ENCODE data around the gene EPHB6.

Gene EPHB6

DNA sequence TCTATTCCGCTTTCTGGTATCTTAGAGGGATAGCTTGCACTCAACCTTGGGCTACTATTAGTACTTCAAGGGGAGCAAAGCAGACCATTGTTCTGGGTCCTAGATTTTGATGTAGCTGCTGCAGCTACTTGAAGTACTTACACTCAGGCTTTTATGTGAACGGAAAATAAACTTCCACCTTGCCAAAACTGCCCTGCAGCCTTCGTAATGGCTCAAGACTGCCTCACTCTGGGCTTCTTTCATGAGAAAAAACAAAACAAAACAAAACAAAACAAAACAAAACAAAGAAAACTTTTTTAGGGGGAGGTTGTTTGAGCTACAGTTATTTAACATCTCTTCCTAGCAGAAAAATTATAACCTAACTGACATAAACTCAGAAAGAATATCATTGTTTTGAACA is 19.4 kb upstream of the EPHB6 start:
- no peak for DNase-seq (ENCODE audit: low read depth in 2 of 2)

DNA sequence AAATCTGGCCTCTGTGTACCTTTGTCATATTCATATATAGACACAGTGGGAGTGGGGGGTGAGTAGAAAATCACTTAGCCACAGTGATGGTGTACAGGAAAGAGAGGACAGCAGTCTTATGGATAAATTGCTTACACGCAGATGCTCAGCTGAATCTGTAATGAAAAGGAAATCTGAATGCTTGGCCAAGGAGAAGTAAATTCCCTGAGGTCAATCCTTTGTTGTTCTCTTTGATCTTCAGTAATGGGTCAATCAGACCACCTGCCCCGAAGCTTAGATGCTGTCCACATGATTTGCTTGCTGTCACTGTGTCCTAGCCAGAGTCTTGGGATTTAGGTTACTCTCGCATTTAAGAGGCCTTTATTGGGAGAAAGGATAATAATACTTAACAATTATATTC is 18.4 kb upstream of the EPHB6 start:
- no peak for DNase-seq (ENCODE audit: low read depth in 2 of 2)

DNA sequence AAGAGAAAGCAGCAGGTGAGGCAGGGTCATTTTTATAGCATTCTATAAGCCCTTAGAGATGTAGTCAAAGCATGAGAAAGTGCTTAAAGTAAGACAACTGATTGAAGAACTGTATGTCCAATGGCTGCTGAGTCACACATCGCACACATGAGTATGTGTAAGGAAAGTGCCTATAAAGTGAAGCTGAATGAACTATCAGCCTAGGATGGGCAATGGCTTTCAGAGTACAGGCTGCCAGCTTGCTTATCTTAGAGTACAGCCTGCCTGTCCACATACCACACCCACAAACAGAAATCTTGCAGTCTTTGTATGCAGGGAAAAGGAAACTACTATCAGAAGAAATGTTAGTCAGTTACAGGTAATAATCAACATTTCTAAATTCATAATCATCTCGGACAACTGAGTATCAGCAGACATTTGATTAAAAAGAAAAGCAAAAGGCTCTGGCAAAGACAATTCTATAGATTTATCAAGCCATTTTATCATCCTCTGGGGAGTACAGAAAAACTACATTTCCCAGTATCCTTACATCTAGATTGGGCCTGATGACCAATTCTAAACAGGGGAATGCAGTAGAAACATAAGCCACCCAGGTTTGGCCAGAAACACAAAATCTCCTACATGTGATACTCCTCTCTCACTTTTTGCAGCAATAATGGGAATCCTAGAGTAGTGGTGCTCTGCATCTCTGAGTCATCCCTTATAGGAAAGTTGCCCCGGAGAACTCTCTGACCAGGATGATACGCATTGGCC is 16.2 kb upstream of the EPHB6 start:
- DNase-seq (ENCODE audit: low read depth in 2 of 2): no peak

DNA sequence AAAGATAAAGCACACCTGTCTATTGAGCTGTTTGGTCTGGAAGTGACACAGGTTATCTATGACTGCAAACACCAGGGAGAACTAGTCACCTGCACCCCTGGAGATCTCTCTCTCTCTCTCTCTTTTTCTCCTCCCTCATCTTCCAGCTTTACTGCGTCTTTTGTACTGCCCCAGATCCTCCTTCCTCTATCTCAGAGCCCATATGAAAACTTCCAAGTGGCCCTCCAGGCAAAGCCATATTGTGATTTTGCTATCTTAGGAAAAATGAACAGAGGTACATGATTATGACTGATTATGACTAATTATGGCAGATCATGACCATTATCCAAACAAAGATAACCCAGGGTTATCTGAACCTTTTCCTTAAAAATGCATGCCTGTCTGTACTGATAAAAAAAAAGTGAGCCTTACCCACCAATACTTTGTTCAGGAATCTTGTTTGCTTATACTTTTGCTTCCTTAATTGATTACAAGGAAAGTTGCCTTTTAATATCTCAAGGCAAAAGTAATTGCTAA is 12.6 kb upstream of the EPHB6 start:
- DNase-seq (ENCODE audit: low read depth in 2 of 2): no peak

DNA sequence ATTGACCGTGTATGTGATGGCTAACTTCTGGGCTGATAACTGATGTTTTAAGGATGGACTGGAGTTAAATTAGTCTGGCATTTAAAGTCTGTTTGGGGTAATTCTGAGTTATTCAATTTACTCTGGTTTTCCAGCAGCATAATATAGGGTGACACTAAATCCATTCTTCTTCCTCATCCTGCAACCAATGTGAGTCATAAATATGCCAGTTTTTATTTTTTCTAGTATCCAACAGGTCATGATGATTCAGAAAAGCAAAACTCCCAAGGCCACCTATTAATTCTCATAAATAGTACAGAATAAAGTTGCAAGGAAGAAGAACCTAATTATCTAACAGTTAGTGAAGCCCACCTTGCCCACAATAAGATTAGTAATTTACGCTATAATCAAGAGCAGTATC is 7.5 kb upstream of the EPHB6 start:
- DNase-seq (ENCODE audit: low read depth in 2 of 2): no peak

DNA sequence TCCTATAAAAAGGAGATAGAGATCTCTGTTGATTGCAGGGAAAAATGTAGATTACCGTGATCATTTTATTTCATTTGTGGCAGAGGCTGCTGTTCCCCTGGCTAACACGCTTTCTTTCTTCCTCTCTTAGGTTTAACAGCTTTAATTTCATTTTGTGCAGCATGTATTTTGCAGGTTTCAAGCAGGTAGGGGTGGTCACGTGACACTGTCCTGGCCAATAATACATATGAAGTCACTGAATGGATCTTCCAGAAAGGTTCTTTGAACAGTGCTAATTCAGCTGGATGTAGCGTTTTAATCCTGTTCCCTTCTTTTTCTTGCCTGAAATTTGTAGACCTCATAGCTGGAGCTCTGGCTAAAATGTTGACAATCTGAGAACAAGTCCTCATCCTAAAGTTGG is 3.6 kb upstream of the EPHB6 start:
- DNase-seq (ENCODE audit: low read depth in 2 of 2): no peak

DNA sequence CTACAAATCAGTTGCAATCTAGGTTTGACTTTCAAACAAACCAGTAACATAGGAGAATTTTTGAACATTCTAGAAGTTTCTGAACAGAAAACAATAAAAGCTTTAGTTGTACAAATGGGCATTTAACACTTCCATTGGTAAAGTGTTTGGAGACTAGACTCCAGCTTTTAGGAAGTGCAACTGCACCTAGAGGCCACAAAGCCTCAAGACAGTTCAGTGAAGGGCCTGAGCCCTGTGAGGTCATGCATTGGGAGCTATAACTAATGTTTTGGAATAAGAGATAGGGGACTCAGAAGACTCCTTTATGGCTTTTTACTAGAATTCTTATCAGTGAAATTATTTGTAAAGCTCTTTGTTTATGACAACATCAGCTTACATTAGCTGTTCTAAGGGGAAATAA is 3.0 kb upstream of the EPHB6 start:
- no peak for DNase-seq (ENCODE audit: low read depth in 2 of 2)

DNA sequence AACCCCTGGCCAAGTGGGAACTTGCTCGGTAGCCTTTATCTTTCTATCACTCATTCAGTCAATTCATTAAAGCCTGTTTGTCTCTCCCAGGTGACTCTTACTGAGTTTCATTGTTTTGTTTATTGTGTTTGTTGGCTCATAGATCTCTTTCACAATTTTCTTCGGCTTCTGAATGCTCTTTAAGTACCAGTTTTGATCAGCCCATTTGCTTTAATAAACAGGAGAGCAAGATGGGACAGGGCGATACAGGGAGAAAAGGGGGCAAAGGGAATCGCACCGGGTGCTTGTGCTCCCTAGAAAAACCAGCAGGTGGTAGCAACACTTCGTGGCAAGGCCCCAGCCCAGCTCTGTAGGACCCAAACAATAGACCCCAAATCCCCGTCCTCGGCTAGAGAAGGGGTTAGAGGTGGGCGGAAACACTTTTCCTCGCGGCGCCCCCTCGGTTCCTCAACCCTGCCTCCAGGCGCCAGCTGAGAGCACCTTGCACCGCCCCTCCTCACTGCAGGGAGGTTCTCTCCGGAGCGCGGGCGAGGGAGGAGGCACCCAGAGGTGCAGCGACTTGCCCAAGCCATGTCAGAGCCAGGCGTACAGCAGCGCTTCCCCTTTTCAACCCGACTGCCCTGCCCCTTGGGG is 1.0 kb upstream of the EPHB6 start:
- peak; percentile 42 to 44 for DNase-seq (ENCODE audit: low read depth in 2 of 2)

DNA sequence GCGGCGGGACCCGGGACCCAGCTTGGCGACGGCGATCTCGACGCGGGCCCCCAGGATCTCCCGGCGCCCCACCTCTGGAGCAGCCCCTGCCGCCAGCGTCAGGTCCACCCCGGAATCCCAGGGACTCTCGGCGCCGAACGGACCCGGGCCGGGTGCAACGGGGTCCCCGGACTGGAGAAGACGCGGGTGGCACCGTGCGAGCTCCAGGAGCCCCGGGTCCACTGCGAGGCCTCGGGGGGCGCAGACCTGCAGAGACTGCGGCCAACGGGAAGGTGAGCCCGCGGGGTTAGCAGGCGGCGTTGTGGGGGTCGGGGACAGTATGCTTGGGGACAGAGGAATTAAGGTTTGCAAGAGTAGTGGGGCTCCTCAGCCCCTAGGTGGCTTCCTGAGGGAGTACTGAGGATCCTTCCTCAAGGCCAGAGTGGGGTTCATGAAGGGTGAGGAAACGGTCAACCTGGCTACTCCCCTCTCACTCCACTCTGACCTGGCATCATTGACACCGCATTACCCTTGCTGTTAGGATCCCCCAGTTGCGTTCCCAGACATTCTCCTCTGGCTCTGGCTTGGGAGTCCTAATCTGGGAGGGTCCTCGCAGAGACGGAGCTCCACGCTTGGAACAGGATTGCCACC is 353 bp downstream of the EPHB6 start:
- no peak for DNase-seq (ENCODE audit: low read depth in 2 of 2)

DNA sequence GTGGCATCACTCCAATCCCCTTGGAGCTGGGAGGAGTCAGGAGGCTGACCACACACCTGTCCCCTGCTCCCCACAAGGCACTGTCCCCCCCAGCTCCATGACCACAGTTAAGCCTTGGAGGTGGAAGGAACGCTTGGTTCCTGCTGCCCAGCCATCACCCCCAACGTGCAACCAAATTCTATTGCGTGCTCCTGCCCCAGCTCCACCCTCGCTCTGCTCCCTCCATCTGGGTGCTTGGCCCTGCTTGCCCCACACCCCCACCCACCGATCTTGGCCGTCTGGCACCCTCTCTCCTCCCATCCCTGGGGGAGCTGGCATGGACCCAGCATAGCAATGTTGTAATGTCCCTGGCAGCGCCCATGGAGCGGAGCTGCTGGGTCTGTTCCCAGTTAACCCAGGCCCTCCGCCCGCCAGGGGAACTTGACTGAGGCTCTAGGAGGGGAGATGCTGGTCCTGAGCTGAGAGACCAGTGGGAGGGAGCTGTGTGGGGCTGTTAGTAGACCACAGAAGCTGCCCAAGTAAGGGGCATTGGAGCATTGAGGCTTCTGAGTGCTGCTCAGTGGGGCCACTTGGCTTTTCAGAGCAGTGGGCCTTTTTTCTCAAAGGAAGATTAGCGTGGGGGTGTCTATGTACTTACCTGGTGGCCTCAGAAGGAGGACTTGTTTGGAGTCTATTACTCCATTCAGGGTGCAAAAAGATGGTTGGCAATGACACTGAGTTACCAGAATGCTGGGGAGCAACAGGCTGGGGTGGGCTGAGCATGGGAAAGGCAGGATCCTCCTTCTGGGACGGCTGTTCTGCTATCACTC is 1.1 kb downstream of the EPHB6 start:
- no peak for DNase-seq (ENCODE audit: low read depth in 2 of 2)

DNA sequence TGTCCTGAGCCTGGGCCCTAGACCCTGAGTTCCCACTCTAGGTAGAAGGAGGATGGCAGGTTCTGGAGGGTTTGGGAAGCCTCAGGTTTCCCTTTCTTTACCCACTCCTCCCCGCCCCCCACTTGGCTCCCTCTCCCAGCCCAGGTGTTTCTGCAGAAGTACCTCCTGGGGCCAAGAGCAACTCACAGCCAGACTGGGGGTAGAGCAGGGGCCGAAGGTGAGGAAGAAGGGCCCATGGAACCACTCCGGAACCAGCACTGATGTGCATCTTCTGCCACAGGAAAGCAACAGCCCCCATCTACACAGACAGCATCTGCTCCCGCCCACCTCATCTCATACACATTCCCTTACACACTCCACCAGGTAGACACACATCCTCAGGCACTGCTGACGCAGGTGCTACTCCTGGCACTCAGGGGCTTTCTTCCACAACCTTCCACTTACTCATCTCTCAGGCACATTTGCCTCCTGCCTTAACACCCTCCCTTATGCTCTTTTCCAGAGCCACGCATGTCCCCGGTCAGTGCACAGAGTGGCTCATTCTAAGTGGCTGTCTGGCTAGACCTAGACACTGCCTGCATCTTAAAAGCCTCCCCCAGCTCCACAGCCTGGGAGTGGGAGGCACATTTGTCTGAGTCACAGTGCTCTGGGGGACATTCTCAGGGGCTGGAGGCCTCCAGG is 1.8 kb downstream of the EPHB6 start:
- no peak for DNase-seq (ENCODE audit: low read depth in 2 of 2)

DNA sequence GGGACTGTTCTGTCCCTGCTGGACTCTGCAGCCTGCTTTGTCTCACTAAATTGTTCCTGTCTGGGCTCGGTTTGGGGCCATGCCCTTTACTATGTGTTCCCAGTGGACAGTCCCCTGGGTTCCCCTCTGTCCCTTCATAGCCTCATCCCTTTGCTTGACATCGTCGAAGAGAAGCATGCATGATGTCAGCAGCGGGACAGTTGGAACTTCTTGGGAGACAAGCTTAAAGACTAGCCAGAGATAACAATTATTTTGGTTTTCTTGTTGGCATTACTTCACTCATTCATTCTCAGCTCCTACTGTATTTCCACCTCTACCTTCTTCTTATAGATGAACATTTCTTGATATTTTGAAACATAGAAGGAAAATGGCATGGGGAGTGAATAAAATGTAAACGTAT is 2.7 kb downstream of the EPHB6 start:
- no peak for DNase-seq (ENCODE audit: low read depth in 2 of 2)

DNA sequence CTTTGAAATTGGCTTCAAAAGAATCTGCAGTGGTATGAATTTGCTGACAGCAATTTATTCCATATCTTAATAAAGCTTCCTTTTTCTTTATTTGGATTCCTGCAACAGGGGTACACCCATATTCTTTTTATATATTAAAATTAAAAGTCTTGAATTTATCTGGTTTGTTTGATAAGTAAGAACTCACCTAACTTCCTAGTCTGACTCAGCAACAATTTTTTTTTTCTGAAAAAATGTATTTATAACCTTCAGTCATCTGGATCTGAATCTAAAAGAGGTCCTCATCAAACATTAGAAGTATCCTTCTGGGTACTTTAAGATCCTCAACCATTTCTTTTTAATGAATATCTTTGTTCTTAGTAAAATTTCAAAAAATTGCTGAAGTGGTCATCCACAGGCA is 4.5 kb downstream of the EPHB6 start:
- no peak for DNase-seq (ENCODE audit: low read depth in 2 of 2)

DNA sequence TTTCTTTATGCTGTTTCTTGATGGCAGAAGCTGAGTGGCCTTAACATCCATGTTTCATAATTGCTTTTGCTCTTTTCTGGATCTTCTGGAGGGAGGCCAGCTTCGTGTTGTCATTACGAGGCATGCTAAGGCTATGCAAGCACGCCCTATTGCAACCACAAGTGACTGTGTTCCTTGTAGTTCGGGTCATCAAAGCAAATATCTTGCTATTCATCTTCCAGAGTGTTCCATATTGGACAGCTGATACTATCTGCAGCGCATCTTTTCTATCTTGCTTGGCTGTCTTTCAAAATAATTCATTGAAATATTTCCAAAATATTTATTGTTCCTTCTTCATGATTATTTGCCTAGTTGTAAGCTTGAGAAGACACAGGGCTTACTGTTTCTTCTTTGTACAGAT is 5.0 kb downstream of the EPHB6 start:
- no peak for DNase-seq (ENCODE audit: low read depth in 2 of 2)

DNA sequence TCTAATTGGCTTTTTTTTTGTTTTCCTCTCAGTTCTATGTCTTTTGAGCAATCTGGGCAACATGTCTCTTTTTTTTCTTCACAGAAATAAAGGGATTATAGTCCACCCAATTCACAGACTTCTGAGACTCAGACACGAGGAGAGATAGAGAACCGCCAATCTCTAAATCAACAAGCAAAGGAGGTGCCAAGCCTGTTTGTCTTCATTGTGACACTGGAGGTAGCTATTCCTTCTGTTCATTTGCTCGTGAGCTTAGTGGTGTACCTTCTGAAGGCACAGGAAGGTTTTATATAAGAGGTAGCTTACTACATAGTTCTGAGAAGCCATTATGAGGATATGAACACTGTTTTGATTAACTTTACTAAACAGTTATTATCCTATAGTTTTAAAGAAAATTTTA is 6.1 kb downstream of the EPHB6 start:
- DNase-seq (ENCODE audit: low read depth in 2 of 2): no peak

DNA sequence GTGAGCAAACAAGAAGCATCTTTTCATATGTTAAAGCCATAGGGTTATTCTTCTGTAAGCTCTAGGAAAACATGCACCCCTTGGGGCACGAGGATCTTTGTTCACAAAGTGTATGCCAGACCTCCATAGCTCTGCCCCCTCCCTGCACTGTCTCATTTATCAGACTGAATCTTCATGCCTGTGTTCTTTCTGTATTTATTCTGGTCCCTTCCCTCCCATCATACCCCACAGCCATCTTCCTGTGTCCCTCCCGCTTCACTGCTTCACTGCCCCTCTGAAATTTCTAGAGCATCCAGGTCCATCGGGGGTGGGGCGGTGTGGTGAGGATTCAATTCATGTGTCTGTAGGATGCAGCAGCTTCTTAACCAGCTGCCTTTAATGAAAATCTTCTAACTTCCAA is 7.5 kb downstream of the EPHB6 start:
- no peak for DNase-seq (ENCODE audit: low read depth in 2 of 2)

DNA sequence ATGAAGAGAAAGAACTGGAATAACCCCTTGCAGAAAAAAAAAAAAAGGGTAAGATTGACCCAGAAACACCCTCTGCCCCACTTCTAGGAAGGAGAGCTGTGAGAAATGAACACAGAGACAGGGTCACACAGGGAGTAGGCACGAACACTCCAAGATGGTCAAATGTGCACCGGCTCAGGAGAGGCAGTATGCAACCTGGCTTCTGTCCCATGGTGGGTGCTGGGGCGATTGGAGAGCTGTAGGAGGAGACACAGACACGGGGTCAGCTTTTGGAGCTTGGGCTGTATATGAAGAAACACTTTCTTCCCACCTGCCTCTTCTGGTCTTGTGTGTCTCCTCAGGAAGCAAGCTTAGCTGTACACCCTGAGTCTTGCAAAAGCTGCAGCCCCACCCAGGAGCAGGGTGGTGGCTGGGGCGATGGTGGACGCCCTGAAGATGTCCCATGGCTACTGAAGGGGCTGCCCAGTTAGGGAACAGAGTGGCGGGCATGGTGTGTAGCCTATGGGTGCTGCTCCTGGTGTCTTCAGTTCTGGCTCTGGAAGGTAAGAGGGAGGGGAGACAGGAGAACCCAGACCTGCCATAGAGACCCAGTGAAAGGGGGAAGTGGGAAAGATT is 8.0 kb downstream of the EPHB6 start:
- no peak for DNase-seq (ENCODE audit: low read depth in 2 of 2)

DNA sequence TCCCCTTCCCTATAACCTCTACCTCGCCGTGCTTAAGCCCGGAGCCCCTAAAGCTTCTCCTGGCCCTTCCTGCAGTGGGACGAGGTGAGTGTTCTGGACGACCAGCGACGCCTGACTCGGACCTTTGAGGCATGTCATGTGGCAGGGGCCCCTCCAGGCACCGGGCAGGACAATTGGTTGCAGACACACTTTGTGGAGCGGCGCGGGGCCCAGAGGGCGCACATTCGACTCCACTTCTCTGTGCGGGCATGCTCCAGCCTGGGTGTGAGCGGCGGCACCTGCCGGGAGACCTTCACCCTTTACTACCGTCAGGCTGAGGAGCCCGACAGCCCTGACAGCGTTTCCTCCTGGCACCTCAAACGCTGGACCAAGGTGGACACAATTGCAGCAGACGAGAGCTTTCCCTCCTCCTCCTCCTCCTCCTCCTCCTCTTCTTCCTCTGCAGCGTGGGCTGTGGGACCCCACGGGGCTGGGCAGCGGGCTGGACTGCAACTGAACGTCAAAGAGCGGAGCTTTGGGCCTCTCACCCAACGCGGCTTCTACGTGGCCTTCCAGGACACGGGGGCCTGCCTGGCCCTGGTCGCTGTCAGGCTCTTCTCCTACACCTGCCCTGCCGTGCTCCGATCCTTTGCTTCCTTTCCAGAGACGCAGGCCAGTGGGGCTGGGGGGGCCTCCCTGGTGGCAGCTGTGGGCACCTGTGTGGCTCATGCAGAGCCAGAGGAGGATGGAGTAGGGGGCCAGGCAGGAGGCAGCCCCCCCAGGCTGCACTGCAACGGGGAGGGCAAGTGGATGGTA is 9.2 kb downstream of the EPHB6 start:
- no peak for DNase-seq (ENCODE audit: low read depth in 2 of 2)

DNA sequence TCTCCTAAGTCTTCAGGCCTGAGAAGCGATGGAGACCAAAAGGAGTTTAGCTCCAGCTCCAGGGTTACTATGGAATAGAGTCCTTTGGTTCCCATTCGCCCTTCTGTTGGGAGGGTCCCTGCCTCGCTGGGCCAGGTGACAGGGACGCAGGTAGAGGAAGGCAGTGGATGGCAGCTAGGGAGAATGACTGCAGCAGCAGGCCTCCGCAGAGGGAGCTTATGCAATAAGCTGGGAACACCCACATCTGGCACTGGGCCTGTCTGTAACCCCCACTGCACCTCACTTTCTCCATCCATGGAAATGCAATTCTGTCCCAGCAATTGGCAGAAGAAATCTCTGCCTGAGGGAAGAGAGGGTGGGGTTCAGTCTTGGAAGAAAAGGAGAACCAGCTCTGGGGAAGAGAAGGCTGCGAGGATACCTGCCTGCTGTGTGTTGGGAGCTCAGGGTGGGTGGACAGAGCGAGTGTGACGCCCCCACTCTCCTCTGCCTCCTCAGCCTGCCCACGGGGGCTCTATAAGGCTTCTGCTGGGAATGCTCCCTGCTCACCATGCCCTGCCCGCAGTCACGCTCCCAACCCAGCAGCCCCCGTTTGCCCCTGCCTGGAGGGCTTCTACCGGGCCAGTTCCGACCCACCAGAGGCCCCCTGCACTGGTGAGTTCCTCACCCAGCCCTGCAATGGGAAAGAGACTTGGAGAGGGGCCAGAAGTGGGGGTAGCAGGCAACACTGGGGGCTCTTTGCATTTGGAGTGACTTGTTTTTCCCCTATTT is 10.3 kb downstream of the EPHB6 start:
- no peak for DNase-seq (ENCODE audit: low read depth in 2 of 2)

DNA sequence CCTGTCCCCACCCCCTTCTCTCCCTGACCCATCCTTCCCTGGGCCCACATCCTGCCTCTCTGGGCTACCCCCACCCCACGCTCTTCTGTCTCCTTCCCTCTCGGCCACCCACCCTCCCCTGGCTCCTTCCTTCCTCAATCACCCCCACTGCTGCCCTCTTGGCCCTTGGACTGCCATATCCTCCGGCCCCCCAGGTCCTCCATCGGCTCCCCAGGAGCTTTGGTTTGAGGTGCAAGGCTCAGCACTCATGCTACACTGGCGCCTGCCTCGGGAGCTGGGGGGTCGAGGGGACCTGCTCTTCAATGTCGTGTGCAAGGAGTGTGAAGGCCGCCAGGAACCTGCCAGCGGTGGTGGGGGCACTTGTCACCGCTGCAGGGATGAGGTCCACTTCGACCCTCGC is 10.9 kb downstream of the EPHB6 start:
- DNase-seq (ENCODE audit: low read depth in 2 of 2): no peak
